Loucy (cell line): ENCODE measurements around the gene EN2.

Experiments used
- H2AFZ ChIP-seq: fragments of 200-600 bp; sonication (generic); 2 replicates; pipeline ENCODE4 v1.6.0; 2016; ENCODE audit warnings: antibody characterized with exemption, mild to moderate bottlenecking, low read length, moderate library complexity
- H3F3A ChIP-seq: fragments of 200-600 bp; 2 replicates; pipeline ENCODE4 v1.6.0; 2016; ENCODE audit warnings: antibody characterized with exemption, low read depth, mild to moderate bottlenecking
- H3K27me3 ChIP-seq: fragments of 200-600 bp; sonication (generic); 2 replicates; pipeline ENCODE4 v1.6.1; 2014; ENCODE audit warnings: low read length, mild to moderate bottlenecking; ENCODE audit not compliant: insufficient read depth, poor library complexity, severe bottlenecking
- H3K36me3 ChIP-seq: fragments of 200-600 bp; sonication (generic); 2 replicates; pipeline ENCODE4 v1.6.1; 2016; ENCODE audit warnings: low read length; ENCODE audit not compliant: insufficient read depth
- H3K4me1 ChIP-seq: fragments of 200-600 bp; sonication (generic); 2 replicates; pipeline ENCODE4 v1.5.1; 2014; ENCODE audit warnings: low read length, mild to moderate bottlenecking; ENCODE audit not compliant: insufficient read depth, poor library complexity, severe bottlenecking
- H3K4me2 ChIP-seq: fragments of 200-600 bp; sonication (generic); 2 replicates; pipeline ENCODE4 v1.6.0; 2014; ENCODE audit warnings: antibody characterized with exemption, low read length, low read depth, mild to moderate bottlenecking; ENCODE audit not compliant: poor library complexity, severe bottlenecking
- H3K4me3 ChIP-seq: fragments of 200-600 bp; sonication (generic); 2 replicates; pipeline ENCODE4 v1.5.1; 2014; ENCODE audit warnings: low read length, mild to moderate bottlenecking, mixed read lengths; ENCODE audit not compliant: poor library complexity, severe bottlenecking
- H3K79me2 ChIP-seq: fragments of 200-600 bp; sonication (generic); 2 replicates; pipeline ENCODE4 v1.6.1; 2014; ENCODE audit warnings: low read length; ENCODE audit not compliant: insufficient read depth
- H3K9ac ChIP-seq: fragments of 200-600 bp; sonication (generic); 2 replicates; pipeline ENCODE4 v1.6.0; 2014; ENCODE audit warnings: mild to moderate bottlenecking, low read depth, low read length, moderate library complexity; ENCODE audit not compliant: poor library complexity, severe bottlenecking
- H3K9me2 ChIP-seq: fragments of 200-600 bp; sonication (generic); replicated peaks from 2 replicates; pipeline ENCODE4 v1.6.1; 2016; ENCODE audit warnings: low read depth, low read length, mixed read lengths
- H3K9me3 ChIP-seq: fragments of 200-600 bp; sonication (generic); 2 replicates; pipeline ENCODE4 v1.6.1; 2014; ENCODE audit warnings: mild to moderate bottlenecking, antibody characterized with exemption, low read length, low read depth; ENCODE audit not compliant: insufficient read depth
- H4K20me1 ChIP-seq: fragments of 200-600 bp; sonication (generic); 2 replicates; pipeline ENCODE4 v1.6.0; 2014; ENCODE audit warnings: antibody characterized with exemption, low read length, mild to moderate bottlenecking; ENCODE audit not compliant: insufficient read depth, poor library complexity, severe bottlenecking
- EZH2phosphoT487 ChIP-seq: fragments of 200-600 bp; IDR thresholded peaks from 2 replicates; pipeline ENCODE4 v1.6.1; 2018; ENCODE audit warnings: antibody characterized with exemption, mild to moderate bottlenecking, moderate library complexity, borderline replicate concordance
- TF ChIP-seq, protein P1 (sequence below): fragments of 200-600 bp; sonication (generic); conservative IDR thresholded peaks from 2 replicates; pipeline ENCODE4 v1.5.1; 2014; ENCODE audit warnings: mild to moderate bottlenecking, antibody characterized with exemption, low read length

EN2 gene

DNA sequence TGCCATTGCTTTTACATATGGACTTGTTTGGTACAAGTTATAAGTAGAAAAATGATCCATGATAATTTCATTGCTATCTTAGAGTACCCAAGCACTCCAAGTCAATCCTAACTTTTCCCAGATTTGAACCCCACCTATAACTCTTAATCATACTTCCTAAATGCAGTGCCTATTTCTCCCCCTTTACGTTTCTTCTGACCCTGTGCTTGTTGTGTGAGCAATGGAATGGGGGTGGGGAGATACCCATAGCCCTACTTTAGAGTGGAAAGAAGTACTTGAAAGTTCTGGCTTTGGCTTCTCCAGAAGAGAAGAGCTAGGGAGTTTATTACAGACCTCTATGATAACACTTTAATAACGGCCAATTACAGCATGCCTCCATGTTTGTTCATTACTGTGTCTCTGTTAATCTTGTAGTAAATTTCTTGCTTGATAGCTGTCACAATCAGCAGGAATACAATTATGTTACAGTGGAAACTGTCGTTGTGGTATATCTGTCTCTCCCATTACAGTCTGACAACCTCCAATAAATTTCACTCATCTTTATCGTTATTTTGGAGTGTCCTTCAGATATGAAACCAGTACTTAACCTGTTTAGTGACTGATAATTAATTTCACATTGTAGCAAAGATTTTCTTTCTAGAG lies 54.4 kb downstream of the EN2 start:
- Histone ChIP-seq H3K36me3 (no peaks in the 10 kb centered on the region), H3K9me2 (no peaks in the 10 kb centered on the region), H3K9ac (no peak overlapping the region), H3K27me3 (peaks cover 15% of the 10 kb centered on the region), H2AFZ (no peak overlapping the region), H3K9me3 (no peaks in the 10 kb centered on the region), H3K4me2 (no peak overlapping the region), H3F3A (no peaks in the 10 kb centered on the region), H3K79me2 (no peaks in the 10 kb centered on the region), H3K4me1 (no peaks in the 10 kb centered on the region), H4K20me1 (no peaks in the 10 kb centered on the region), H3K4me3 (no peak overlapping the region)
- TF ChIP-seq, protein P1, sequence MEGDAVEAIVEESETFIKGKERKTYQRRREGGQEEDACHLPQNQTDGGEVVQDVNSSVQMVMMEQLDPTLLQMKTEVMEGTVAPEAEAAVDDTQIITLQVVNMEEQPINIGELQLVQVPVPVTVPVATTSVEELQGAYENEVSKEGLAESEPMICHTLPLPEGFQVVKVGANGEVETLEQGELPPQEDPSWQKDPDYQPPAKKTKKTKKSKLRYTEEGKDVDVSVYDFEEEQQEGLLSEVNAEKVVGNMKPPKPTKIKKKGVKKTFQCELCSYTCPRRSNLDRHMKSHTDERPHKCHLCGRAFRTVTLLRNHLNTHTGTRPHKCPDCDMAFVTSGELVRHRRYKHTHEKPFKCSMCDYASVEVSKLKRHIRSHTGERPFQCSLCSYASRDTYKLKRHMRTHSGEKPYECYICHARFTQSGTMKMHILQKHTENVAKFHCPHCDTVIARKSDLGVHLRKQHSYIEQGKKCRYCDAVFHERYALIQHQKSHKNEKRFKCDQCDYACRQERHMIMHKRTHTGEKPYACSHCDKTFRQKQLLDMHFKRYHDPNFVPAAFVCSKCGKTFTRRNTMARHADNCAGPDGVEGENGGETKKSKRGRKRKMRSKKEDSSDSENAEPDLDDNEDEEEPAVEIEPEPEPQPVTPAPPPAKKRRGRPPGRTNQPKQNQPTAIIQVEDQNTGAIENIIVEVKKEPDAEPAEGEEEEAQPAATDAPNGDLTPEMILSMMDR, result no peak
- TF ChIP-seq EZH2phosphoT487, result no peak

DNA sequence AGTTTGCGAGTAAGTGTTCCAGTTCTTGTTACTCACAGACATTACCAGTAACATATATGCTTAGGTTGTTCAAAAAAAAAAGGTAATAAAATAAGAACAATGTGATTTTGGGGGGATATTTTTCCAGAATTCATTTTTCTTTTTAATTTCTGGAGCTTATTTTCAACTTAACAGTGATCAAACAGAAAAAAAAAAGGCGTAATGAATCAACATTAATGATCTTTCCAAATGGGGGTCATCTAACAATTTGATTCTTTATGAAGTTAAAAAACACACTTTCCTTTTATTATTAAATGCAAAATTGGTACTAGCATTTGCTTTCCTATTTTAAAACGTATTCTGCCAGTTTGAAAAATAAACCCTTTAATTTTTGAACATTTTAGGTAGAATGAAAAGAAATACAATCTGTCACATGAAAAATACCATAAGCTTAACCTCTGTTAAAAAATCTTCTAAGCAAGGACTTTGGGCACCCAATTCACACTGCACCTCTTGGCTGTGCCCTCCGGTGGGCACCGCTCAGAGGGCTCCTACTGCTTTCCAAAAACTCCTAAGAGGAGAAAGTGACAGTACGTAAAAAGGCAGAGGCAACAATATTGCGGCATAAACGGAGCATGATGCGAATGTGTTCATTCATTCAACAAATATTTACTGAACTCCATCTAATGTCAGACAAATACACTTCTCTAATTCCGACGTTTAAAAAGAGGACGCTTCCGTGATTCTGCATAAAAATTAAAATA lies 55.8 kb downstream of the EN2 start:
- no peaks in the 10 kb centered on the region for H3F3A ChIP-seq
- H3K27me3 ChIP-seq, result peaks cover 2% of the 10 kb centered on the region
- no peaks in the 10 kb centered on the region for H3K9me3 ChIP-seq
- no peak overlapping the region for H3K9ac ChIP-seq
- no peak overlapping the region for H2AFZ ChIP-seq
- H3K4me3 ChIP-seq, result no peak overlapping the region
- H3K36me3 ChIP-seq, result no peaks in the 10 kb centered on the region
- H3K9me2 ChIP-seq, result no peaks in the 10 kb centered on the region
- no peaks in the 10 kb centered on the region for H3K4me1 ChIP-seq
- TF ChIP-seq, protein P1, result no peak
- H3K79me2 ChIP-seq, result no peaks in the 10 kb centered on the region
- no peaks in the 10 kb centered on the region for H4K20me1 ChIP-seq
- no peak overlapping the region for H3K4me2 ChIP-seq

DNA sequence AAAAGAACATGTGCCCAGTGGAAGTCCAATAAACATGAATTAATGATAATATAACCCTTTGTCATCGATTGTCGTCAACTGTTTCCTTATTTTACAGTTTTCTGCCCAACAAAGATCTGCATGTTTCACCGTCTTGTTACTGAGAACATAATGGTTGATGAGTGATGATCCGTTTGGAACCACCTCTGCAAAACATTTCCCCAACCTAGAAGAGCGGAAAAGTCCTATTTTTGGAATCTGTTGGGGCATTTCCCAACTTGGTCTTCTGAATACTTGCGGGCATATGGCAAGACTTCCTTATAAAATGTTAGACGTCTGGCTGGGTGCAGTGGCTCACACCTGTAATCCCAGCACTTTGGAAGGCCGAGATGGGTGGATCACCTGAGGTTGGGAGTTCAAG lies 56.4 kb downstream of the EN2 start:
- H3F3A ChIP-seq, result no peaks in the 10 kb centered on the region
- no peaks in the 10 kb centered on the region for H3K36me3 ChIP-seq
- no peaks in the 10 kb centered on the region for H3K9me3 ChIP-seq
- no peak overlapping the region for H3K4me2 ChIP-seq
- H3K79me2 ChIP-seq, result no peaks in the 10 kb centered on the region
- no peak overlapping the region for H3K9ac ChIP-seq
- H3K4me1 ChIP-seq, result no peaks in the 10 kb centered on the region
- TF ChIP-seq EZH2phosphoT487, result no peak
- TF ChIP-seq, protein P1, result no peak
- no peaks in the 10 kb centered on the region for H3K9me2 ChIP-seq
- H3K27me3 ChIP-seq, result no peaks in the 10 kb centered on the region
- no peaks in the 10 kb centered on the region for H4K20me1 ChIP-seq
- no peak overlapping the region for H3K4me3 ChIP-seq
- no peak overlapping the region for H2AFZ ChIP-seq
